Measurements from ENCODE around the gene PLK1.
"Not testable (repeated sequence)": the region's sequence is repeated elsewhere in the genome, so short reads cannot be mapped to it uniquely, and the experiment has no call there.

The PLK1 gene

DNA sequence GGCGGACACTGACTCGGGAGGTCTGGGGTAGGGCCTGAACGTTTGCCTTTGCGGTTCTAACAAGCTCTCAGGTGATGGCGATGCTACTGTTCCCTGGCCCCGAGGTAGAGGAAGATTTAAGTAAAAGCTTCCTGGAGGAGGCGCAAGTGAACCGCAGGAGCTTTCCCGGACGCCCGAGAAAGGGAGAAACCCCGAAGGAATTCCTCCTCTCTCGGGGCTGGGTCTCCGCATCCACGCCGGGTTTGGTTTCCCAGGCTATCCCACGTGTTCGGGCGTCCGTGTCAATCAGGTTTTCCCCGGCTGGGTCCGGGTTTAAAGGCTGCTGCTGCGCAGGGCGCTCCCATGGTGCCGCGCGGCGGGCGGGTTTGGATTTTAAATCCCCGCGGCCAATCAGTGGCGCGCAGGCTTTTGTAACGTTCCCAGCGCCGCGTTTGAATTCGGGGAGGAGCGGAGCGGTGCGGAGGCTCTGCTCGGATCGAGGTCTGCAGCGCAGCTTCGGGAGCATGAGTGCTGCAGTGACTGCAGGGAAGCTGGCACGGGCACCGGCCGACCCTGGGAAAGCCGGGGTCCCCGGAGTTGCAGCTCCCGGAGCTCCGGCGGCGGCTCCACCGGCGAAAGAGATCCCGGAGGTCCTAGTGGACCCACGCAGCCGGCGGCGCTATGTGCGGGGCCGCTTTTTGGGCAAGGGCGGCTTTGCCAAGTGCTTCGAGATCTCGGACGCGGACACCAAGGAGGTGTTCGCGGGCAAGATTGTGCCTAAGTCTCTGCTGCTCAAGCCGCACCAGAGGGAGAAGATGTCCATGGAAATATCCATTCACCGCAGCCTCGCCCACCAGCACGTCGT, at the start of gene PLK1:
Gene PLK1 (plus strand): TSS at position 460 of the 844 bp plus-strand sequence. CDS start 44 bp downstream, at position 504.
- peak; percentile 64 for DNase-seq (ENCODE audit: low spot score)

DNA sequence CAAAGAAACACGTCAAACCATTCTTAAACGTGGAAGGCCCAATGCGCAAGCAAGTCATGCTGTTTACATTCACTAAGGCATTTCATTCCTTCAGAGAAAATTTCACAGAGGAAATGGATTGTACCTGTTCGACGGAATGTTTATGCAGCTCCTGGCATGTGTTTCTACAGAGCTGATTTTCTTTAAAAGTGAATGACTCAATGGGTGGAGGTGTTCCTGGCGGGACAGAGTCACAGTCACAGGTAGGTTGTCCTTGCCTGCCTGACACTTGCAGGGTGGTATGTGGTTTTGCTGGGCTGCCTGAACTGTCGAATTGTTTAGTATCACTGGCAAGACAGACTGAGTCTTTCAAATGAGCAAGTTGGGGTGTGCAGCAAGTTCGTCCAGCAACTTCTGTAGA, 49.2 kb upstream of the PLK1 start:
- DNase-seq (ENCODE audit: low spot score): no peak

DNA sequence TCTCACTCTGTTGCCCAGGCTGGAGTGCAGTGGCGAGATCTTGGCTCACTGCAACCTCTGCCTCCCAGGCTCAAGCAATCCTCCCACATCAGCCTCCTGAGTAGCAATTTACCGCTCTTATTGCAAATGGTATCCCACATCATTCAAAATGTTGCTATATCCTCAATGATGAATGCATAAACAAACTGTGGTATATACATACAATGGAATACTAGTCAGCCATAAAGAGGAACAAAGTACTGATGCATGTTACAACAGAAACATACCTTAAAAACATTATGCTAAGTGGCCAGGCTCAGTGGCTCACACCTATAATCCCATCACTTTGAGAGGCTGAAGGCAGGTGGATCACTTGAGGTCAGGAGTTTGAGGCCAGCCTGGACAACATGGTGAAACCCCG, 46.8 kb upstream of the PLK1 start:
- not testable (repeated sequence) for DNase-seq (ENCODE audit: low spot score)

DNA sequence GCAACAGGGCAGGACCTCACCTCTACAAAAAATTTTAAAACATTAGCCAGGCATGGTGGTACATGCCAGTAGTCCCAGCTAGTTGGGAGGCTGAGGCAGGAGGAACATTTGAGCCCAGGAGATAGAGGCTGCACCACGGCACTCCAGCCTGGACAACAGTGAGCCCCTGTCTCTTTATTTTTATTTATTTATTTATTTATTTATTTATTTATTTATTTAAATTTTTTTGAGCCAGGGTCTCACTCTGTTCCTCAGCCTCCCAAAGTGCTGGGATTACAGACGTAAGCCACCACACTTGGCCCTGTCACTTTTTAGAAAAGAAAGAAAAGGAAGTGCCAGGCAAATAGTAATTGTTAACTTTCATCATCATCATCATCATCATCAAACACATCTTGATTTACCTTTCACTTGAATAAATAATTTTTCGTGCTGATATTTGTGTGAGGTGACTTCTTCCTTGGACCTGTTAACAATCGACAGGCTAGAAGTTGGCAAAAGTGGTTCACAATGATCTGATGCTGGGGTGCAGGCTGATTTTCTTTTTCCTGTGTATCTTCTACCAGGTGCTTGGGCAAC, 44.1 kb upstream of the PLK1 start:
- no peak for DNase-seq (ENCODE audit: low spot score)

DNA sequence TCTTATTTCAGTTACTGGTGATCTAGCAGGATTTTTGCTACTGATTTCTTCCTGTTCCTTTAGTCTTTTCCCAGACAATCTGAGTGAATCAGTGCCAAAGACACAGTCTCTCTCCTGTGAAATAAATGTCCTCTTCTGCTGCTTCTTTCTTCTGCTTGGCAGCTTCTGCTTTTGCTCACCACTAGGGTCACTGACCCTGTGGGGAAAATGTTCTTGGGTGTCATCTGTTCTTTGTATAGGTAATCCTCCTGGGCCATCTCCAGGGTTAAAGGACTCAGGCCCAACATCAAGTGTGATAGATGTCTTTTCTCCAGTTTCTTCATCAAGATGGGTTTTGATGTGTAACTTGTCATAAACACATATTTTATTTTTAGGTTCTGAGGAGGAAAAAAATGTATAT, 42.7 kb upstream of the PLK1 start:
- DNase-seq (ENCODE audit: low spot score): no peak

DNA sequence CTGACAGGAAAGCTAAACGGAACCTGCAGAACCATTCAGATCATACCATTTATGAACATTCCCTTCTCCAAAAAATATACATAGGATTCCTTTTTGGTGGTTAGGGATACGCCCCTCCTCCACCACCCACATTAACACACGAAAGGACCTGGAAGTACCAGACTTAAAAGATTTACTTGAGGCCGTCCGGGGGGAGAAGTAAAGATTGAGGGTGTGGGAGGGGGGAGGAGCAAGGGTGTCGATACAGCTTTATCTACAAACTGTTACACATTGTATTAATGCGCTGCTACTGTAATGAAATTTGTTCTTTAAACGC, 38.1 kb upstream of the PLK1 start:
- no peak for DNase-seq (ENCODE audit: low spot score)

DNA sequence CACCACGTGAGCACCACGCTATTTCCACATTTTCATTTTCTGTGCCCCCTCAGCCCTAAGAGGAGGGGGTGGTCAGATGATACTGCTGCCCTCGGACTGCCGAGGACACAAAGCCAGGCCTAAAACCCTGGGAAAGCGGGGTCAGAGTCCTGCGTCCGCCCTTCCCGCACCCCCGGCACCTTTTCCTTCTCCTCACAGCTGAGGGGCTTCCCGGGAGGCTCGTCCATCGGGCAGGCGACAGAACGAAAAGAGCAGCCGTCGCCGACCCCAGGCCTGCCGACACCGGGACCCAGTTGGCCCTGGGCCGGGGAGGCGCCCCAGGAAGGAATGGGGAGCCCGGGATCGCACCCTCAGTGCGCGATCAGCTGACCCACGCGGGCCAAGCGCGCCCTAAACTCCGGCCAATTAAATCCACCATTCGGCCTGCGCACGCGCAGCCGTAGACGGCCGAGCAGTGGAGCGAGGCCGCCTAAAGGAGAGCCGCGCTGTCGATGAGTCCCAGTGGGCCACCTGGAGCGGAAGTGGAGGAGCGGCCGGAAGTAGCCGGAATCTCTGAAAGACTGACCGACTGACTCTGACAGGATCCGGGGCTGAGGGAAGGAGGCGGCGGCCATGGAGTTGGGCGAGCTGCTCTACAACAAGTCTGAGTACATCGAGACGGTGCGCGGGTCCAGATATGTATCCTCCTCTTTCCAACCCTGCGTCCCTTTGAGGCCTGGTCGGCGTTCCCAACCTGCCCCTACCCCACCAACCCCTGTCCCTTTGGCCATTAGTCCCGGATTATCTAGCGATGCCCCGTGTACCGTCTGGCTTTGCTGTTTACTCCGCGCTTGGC, 37.5 kb upstream of the PLK1 start, which contains the start of the genes DCTN5 and PALB2:
Gene DCTN5 (plus strand): TSS at position 536 of the 835 bp plus-strand sequence. CDS start 77 bp downstream, at position 613.
Gene PALB2 (minus strand): TSS at position 380 of the 835 bp plus-strand sequence. CDS start 153 bp downstream, at position 227.
- DNase-seq (ENCODE audit: low spot score): peak; percentile 95

DNA sequence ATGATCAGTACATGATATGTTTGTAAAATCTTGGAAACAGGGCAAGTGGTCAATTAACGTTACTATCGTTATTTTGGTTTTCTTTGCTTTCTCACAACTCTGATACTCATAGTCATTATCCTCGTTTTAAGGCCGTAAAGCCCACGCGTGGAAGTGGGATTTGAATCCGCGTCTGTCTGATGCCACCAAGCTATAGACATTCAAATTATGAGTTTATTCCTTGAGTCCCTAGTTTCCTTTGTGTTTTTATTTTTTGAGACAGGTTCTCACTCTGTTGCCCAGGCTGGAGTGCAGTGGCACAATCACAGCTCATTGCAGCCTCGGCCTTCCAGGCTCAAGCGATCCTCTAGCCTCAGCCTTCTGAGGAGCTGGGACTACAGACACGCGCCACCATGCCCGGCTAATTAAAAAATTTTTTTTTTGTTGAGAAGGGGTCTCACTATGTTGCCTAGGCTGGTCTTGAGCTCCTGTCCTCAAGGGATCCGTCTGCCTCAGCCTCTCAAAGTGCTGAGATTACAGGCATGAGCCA, 36.4 kb upstream of the PLK1 start:
- DNase-seq (ENCODE audit: low spot score): no peak

DNA sequence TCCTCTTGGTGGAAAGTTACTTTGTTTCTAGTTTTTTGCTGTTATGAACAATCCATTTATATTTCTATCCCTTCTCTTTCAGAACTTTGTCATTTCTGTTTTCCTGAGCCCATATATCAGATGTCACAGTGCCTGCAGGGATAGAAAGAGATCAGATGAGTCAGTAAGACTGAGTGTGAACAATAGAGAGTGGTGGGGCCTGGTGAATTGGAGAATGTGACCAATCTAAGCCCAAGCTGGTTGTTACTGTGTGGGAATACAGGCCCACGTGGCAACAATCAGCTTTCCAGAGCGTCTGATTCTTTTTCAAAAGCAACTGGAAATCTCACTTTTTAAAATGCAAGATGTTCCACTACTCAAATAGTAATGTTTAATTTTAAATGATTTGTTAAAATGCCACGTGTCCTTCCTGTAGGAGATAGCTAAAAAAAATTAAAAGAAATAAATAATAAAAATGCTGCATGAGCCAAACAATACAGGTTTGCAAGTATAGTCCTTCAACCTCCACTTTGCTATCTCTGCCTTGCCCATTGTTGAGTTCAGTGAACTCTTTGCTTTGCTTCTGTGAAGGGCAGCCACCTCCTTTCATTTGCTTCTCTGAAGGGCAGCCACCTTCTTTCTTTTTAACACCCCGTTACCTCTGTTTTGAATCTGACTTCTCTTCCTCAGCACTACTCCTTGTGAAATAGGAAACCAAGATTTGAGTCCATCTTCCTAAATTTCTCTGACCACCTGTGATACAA, 27.8 kb upstream of the PLK1 start:
- peak; percentile 72 for DNase-seq (ENCODE audit: low spot score)

DNA sequence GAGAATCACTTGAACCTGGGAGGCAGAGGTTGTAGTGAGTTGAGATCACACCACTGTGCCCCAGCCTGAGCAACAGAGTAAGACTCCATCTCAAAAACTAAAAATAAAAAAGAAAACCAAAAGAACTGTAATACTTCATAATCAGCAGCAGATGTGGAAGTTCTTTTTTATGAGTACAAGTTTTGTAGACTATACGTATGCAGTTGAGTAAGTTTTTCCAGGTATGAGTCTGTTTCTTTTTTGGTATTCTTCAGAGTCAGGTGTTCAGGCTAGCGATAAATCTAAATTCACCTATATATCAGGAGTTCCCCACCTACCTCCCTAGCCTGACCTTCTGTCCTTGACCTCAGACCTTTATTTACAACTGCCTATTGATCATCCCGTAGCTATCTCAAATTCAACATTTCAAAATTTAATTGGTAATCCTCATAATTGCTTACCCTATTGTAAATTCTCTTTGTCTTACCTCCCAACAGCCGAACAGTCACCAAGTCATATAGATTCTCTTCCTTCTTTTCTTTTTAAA, 26.7 kb upstream of the PLK1 start:
- DNase-seq (ENCODE audit: low spot score): no peak

DNA sequence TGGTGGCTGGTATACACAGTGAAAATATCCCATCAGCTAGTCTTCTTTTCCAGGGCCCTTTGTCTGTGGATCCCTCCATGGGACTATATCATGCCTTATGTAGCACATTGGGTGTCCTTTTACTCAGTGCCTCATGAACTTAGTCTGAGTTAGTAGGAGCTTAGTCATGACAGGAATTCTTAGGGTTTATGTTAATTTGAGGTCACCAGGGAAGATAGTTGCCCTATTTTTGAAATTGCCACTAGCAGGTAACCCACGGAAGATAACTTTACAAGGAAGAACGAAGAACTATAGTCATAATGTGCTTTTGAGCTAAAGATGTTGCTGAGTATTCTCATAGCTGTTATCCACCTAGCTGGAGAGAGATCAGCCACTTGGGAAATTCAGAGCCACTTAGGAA, 14.8 kb upstream of the PLK1 start:
- DNase-seq (ENCODE audit: low spot score): no peak

DNA sequence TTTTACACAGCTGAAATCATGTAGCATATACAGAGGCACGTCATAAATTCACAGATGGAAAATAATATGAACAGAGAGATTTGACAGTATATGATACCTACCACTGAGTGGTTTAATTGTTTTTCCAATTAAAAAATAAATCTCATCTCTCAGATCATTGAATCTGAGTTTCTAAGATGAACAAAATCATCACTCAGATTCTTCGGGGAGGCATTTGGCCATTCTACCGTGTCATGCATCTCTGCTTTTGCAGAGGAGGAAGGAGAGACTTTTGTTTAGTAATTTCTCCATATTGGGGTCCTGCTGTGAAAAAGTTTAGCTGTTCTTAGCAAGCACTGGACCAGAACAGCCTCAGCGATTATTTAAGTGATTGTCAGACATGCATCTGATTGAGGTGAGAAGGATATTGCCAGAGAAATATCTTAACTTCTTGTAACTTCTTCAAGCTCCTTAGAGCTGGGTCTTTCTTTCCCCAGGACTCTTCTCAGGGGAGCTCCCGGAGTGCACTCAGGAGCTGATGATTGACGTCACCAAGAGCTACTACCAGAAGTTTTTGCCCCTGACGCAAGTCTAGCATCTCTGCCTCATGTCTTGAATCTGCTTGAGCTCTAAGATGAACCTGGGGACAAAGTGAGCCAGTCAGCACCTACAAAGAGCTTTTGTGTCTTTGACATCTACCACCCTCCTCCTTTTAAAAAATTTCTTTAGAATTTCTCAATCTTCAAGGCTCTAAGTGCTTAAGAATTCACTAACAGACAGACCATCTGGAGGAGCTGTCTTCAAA, 11.9 kb upstream of the PLK1 start:
- DNase-seq (ENCODE audit: low spot score): no peak

DNA sequence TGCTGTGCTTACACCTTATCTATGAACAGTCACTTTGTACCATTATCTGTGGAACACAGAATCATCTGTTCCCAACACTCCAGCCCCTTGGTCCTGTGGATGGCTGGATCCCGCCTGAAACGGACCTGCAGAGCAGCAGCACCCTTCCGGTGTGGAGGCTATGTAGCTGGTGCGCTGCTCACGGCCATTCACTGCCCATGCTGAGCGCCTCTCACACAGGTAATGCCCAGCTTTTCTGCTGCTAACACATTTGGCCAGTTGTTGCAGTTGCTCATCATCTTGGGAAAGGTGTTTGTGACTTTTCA, 11.4 kb upstream of the PLK1 start:
- no peak for DNase-seq (ENCODE audit: low spot score)

DNA sequence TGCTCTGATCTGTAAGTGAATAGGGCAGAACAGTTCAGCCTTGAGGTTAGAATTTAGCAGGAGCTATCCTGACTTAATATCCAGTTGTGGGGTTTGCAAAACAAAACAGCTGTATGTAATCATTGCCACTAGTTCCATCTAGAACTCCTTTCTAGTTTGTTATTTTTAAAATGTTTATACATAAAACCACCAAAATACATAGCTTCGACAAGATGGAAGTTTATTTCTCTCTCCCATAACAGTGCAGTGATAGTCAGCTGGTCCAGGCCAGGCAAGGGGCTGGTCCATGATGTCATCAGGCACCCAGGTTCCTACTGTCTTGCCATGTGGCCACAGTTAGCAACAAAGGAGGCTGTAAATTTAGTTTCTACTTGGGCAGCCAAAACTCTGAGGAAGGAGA, 10.5 kb upstream of the PLK1 start:
- DNase-seq (ENCODE audit: low spot score): no peak

DNA sequence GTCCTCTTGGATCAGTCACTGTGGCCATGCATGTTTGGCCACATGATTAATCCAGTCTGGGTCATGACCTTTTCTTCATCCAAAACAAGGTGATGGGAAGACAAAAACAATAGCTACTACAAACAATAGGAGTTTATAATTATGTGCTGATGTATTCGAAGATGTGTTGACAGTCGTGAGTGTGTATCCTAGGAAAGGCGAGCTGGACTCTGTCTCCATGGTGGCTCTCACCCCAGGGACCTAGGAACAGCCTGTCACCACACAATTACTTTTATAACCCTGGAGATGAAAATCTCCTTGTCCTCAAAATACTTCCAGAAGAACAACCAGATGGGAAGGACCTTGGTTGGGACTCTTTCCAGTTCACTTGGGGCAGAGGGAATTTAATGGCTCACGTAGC, 9.8 kb upstream of the PLK1 start:
- no peak for DNase-seq (ENCODE audit: low spot score)

DNA sequence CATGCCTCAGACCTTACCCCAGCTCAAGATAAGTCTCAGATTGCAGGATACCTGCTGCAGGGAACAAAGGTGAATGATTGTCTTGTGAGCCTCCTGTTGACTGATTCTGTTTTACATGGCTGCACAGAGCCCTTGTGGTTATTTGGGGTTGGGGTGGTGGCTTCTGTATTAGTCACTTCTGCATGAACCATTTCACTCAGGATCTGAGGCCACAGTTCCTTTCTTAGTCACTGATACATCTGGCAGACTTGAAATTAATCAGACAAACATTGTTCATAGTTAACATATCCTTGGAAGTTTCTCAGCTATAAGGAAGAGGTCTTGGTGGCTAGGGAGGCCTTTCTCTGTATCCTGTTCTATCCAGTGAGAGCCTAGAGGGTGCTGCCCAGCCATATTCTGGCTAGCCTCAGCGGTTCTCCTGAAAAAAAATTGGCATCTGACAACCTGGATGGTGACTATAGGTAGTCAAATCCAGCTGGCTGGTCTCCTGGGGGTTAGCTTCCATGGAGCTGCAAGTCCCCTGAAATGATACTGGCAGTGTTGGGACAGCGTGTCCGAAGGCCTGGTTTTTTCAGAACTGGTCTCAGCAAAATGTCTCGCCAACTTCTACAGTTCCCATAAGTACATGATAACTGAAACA, 8.4 kb upstream of the PLK1 start:
- no peak for DNase-seq (ENCODE audit: low spot score)

DNA sequence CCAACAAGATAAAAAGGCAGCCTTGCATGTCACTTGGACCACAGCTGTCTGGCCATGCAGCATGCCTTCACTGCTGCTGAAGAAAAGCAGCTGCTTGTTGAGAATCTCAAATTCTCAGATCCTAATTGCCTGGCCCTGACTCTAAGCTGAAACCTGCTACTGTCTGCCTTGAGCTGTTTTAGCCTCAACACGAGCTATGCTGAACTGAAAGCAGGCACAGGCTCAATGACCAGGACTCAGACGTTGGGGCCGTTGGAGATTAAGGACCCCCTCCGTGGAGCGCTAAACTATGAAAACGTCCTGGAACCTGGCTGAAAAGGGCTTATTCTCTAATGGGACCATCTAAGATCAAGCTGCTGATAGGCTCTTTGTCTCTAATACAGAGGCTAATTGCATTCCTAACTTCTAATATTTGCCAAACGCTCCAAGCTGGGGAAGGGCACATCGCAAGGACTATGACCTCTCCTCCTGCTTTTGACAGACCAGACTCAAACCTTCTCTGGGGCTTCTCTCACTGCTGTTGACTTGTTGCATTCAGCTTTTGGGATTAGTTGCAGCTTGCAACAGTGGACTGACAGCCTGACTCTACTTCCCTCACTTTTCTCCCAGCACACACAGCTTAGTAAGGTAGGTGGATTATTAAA, 4.6 kb upstream of the PLK1 start:
- no peak for DNase-seq (ENCODE audit: low spot score)

DNA sequence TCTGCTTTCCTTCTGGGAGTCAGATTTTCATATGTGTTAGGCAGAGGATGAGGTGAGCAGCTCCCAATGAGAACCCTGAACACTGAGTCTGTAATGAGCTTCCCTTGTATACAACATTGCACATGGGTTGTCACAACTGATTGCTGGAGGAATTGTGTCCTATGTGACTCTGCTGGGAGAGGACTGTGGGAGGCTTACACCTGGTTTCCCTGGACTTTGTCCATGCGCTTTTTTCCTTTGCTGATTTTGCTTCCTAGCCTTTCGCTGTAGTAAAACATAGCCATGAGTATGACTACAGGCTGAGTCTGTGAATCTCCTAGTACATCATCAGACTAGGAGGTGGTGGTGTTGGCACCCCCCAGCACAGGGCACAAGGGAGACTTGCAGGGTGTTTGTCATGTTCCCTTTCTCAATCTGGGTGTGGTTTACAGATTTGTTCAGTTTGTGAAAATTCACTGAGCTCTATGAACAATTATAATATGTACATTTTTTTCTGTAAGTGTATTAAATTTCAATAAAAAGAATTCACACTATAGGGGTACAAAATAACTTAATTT, 1.7 kb upstream of the PLK1 start:
- DNase-seq (ENCODE audit: low spot score): no peak

DNA sequence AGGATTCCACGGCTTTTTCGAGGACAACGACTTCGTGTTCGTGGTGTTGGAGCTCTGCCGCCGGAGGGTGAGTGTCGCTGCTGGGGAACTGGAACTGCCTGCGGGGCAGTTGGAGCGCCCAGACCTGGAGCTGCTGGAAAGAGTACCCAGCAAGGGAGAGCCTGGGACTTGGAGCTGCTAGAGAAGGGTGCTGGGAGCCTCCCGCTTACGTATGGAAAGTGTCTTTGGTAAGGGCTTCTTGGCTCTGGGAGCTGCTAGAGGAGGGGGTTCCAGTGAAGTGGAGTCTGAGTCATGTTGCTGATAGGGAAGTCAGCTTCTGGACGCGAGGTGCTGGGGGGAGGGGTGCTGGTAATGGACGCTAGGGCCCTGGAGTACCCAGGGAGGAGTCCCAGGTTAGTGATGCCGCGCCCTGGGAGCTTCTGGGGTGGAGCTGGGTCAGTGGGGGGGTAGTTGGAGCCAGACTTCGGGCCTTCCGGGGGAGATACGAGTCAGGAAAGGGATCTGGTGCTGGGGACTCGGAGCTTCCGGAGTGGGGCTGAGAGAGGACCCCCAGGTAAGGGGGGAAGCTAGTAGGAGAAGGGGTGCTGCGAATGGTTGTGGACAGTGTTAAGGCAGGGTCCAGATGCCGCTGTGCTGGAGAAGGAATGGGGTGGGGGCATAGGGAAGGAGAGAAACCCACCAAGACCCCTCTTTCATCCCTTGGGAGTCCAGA, 741 bp downstream of the PLK1 start:
- DNase-seq (ENCODE audit: low spot score): no peak
